ENCODE results near the gene CNNM4. TPM values are rescaled to one million over a fixed set of nuclear protein-coding genes. Genes with fewer than 3 reads are reported as not detected.

CNNM4 gene
- polyA plus RNA-seq, 2 of the 4 experiments (the other 2 are of a cell fraction) = 8.8 to 11.2 TPM

- TF ChIP-seq ZNF302 (CRISPR knock-in tag; IDR thresholded peaks at IDR 0.05) (no peak), PBX3 (IDR thresholded peaks at IDR 0.05) (no peak), CHD4 (IDR thresholded peaks at IDR 0.05; ENCODE audit: borderline replicate concordance) (no peak), HEYL (CRISPR knock-in tag; IDR thresholded peaks at IDR 0.05) (no peak), CBX8 (IDR thresholded peaks at IDR 0.05) (no peak), HMGXB4 (CRISPR knock-in tag; IDR thresholded peaks at IDR 0.05; ENCODE audit: borderline replicate concordance) (no peak), HDAC2 (IDR thresholded peaks at IDR 0.05) (no peak), POLR2A (IDR thresholded peaks at IDR 0.05; ENCODE audit: low read length) (no peak), KDM5A (IDR thresholded peaks at IDR 0.05) (peak; percentile 60; the same call in 1 of the 2 replicates), E2F6 (IDR thresholded peaks at IDR 0.05; ENCODE audit: borderline replicate concordance, low read depth) (no peak), GATA3 (IDR thresholded peaks at IDR 0.05; ENCODE audit: borderline replicate concordance) (no peak), EHMT2 (IDR thresholded peaks at IDR 0.05; ENCODE audit: low read depth) (no peak), CBX2 (IDR thresholded peaks at IDR 0.05; ENCODE audit: borderline replicate concordance, low read depth) (no peak)
These were observed 507 bp downstream of the CNNM4 start (continued) for GRCh38 chr2:96760986-96761832.

GRCh38 chr2:96762529-96763311 lies 2.0 kb downstream of the CNNM4 start:
- peaks cover 38% of the 10 kb centered on the region for H3K4me1 ChIP-seq
- DNase-seq (ENCODE audit: low read depth in 1 of 2, low spot score in 1 of 2) = no peak
- H3K9me3 ChIP-seq = no peaks in the 10 kb centered on the region
- H3K4me3 ChIP-seq = peak overlapping the region; percentile 18; the same call in 2 of the 3 replicates
- no peak for ATAC-seq
- FAIRE-seq = no peak
- TF ChIP-seq ELK1 (IDR thresholded peaks at IDR 0.05; ENCODE audit: low read depth, low read length) = no peak
- TF ChIP-seq RNF2 (IDR thresholded peaks at IDR 0.05; ENCODE audit: borderline replicate concordance, low read depth) = no peak
- no peak for TF ChIP-seq MYC (IDR thresholded peaks at IDR 0.05; ENCODE audit: borderline replicate concordance, low read length)
- no peak for TF ChIP-seq JUNB (IDR thresholded peaks at IDR 0.05)
- no peak for TF ChIP-seq BHLHE40 (IDR thresholded peaks at IDR 0.05; ENCODE audit: low read depth, low read length)
- no peak for TF ChIP-seq RARB (CRISPR knock-in tag; IDR thresholded peaks at IDR 0.05)
- no peak for TF ChIP-seq MAFK (IDR thresholded peaks at IDR 0.05; ENCODE audit: partially characterized antibody)
- no peak for TF ChIP-seq EHMT2 (IDR thresholded peaks at IDR 0.05; ENCODE audit: low read depth)
- TF ChIP-seq ZSCAN20 (CRISPR knock-in tag; IDR thresholded peaks at IDR 0.05) = no peak
- no peak for TF ChIP-seq ZC3H11A (IDR thresholded peaks at IDR 0.05)
- TF ChIP-seq RAD21 (conservative IDR thresholded peaks at IDR 0.05 in 1 of 2, IDR thresholded peaks at IDR 0.05 in 1 of 2) = no peak
- no peak for TF ChIP-seq FOSB (CRISPR knock-in tag; IDR thresholded peaks at IDR 0.05)
- no peak for TF ChIP-seq REST (IDR thresholded peaks at IDR 0.05)
- no peak for TF ChIP-seq NR3C1 (IDR thresholded peaks at IDR 0.05)
- H3K27ac ChIP-seq = peak overlapping the region; percentile 29 to 36; a peak in 1 of 6 replicates
- 81% methylated on average over 15 of the region's 15 CpGs for WGBS (ENCODE audit: missing lambda C conversion rate)
- CTCF ChIA-PET = interaction anchor here (0.5 to 13.2 kb wide), 21 partner anchors 11 to 246 kb away, joined by 3 to 186 read pairs (median 6); partner anchors contain the start of genes CNNM3 and KANSL3
- POLR2A ChIA-PET = interaction anchor here (1.7 kb wide), 1 partner anchor 125 kb away, joined by 4 read pairs; the partner anchor contains the start of gene KANSL3
- H3K4me2 ChIP-seq = peak overlapping the region; percentile 75

Data from A549 (cell line).